Measurements from ENCODE around the gene TENT4A.
"Not testable (repeated sequence)": the region's sequence is repeated elsewhere in the genome, so short reads cannot be mapped to it uniquely, and the experiment has no call there.

TENT4A gene

GRCh38 chr5:6713274-6714225 lies at the start of gene TENT4A:
TENT4A (plus strand) TSS chr5:6713432; CDS start chr5:6713984, 552 bp downstream.
- no peaks in the 10 kb centered on the region for H3K9me3 ChIP-seq (ENCODE audit: low read length)
- peak within 1 kb of the TSS; percentile 72 for H3K9ac ChIP-seq (ENCODE audit: low read length)
- peak within 1 kb of the TSS; percentile 72 to 91 for H3K4me3 ChIP-seq (ENCODE audit: low read depth in 1 of 2, low read length in 2 of 2)
- H3K4me1 ChIP-seq (ENCODE audit: insufficient read depth, low read length), result peaks cover 37% of the 10 kb centered on the region
- H3K27ac ChIP-seq (ENCODE audit: low read depth, low read length), result peak within 1 kb of the TSS; percentile 98
- no peaks in the 10 kb centered on the region for H3K36me3 ChIP-seq (ENCODE audit: insufficient read depth, low read length)
- no peaks in the 10 kb centered on the region for H3K27me3 ChIP-seq (ENCODE audit: control insufficient read depth in 1 of 2, insufficient read depth in 2 of 2, low read length in 2 of 2)

GRCh38 chr5:6666762-6667161 lies 46.5 kb upstream of the TENT4A start:
- Histone ChIP-seq H3K27me3 (ENCODE audit: control insufficient read depth in 1 of 2, insufficient read depth in 2 of 2, low read length in 2 of 2) (no peaks in the 10 kb centered on the region), H3K4me3 (ENCODE audit: low read depth in 1 of 2, low read length in 2 of 2) (no peak overlapping the region), H3K27ac (ENCODE audit: low read depth, low read length) (no peak overlapping the region), H3K9ac (ENCODE audit: low read length) (no peak overlapping the region), H3K9me3 (ENCODE audit: low read length) (no peaks in the 10 kb centered on the region), H3K4me1 (ENCODE audit: insufficient read depth, low read length) (no peaks in the 10 kb centered on the region), H3K36me3 (ENCODE audit: insufficient read depth, low read length) (no peaks in the 10 kb centered on the region)

- Histone ChIP-seq H3K36me3 (ENCODE audit: insufficient read depth, low read length) (no peaks in the 10 kb centered on the region), H3K4me1 (ENCODE audit: insufficient read depth, low read length) (no peaks in the 10 kb centered on the region), H3K27ac (ENCODE audit: low read depth, low read length) (no peak overlapping the region), H3K9me3 (ENCODE audit: low read length) (no peaks in the 10 kb centered on the region), H3K9ac (ENCODE audit: low read length) (no peak overlapping the region), H3K27me3 (ENCODE audit: control insufficient read depth in 1 of 2, insufficient read depth in 2 of 2, low read length in 2 of 2) (no peaks in the 10 kb centered on the region), H3K4me3 (ENCODE audit: low read depth in 1 of 2, low read length in 2 of 2) (no peak overlapping the region)
These were observed 45.6 kb upstream of the TENT4A start for GRCh38 chr5:6667648-6668047.

GRCh38 chr5:6668717-6669116 lies 44.5 kb upstream of the TENT4A start:
- not testable (repeated sequence) for H3K4me3 ChIP-seq (ENCODE audit: low read depth in 1 of 2, low read length in 2 of 2); H3K9ac ChIP-seq (ENCODE audit: low read length); H3K27me3 ChIP-seq (ENCODE audit: control insufficient read depth in 1 of 2, insufficient read depth in 2 of 2, low read length in 2 of 2); H3K9me3 ChIP-seq (ENCODE audit: low read length); H3K4me1 ChIP-seq (ENCODE audit: insufficient read depth, low read length); H3K27ac ChIP-seq (ENCODE audit: low read depth, low read length); H3K36me3 ChIP-seq (ENCODE audit: insufficient read depth, low read length)

GRCh38 chr5:6673031-6673430 lies 40.2 kb upstream of the TENT4A start:
- Histone ChIP-seq H3K9me3 (ENCODE audit: low read length) (no peaks in the 10 kb centered on the region), H3K4me3 (ENCODE audit: low read depth in 1 of 2, low read length in 2 of 2) (no peak overlapping the region), H3K27me3 (ENCODE audit: control insufficient read depth in 1 of 2, insufficient read depth in 2 of 2, low read length in 2 of 2) (no peaks in the 10 kb centered on the region), H3K9ac (ENCODE audit: low read length) (no peak overlapping the region), H3K36me3 (ENCODE audit: insufficient read depth, low read length) (no peaks in the 10 kb centered on the region), H3K27ac (ENCODE audit: low read depth, low read length) (no peak overlapping the region), H3K4me1 (ENCODE audit: insufficient read depth, low read length) (no peaks in the 10 kb centered on the region)

- Histone ChIP-seq H3K36me3 (ENCODE audit: insufficient read depth, low read length) (no peaks in the 10 kb centered on the region), H3K9me3 (ENCODE audit: low read length) (no peaks in the 10 kb centered on the region), H3K9ac (ENCODE audit: low read length) (no peak overlapping the region), H3K4me3 (ENCODE audit: low read depth in 1 of 2, low read length in 2 of 2) (no peak overlapping the region), H3K27ac (ENCODE audit: low read depth, low read length) (no peak overlapping the region), H3K4me1 (ENCODE audit: insufficient read depth, low read length) (no peaks in the 10 kb centered on the region), H3K27me3 (ENCODE audit: control insufficient read depth in 1 of 2, insufficient read depth in 2 of 2, low read length in 2 of 2) (no peaks in the 10 kb centered on the region)
These were observed 39.3 kb upstream of the TENT4A start for GRCh38 chr5:6673963-6674362.

GRCh38 chr5:6674421-6674820 lies 38.8 kb upstream of the TENT4A start:
- Histone ChIP-seq H3K9ac (ENCODE audit: low read length) (no peak overlapping the region), H3K4me1 (ENCODE audit: insufficient read depth, low read length) (no peaks in the 10 kb centered on the region), H3K27ac (ENCODE audit: low read depth, low read length) (no peak overlapping the region), H3K4me3 (ENCODE audit: low read depth in 1 of 2, low read length in 2 of 2) (no peak overlapping the region), H3K27me3 (ENCODE audit: control insufficient read depth in 1 of 2, insufficient read depth in 2 of 2, low read length in 2 of 2) (no peaks in the 10 kb centered on the region), H3K9me3 (ENCODE audit: low read length) (no peaks in the 10 kb centered on the region), H3K36me3 (ENCODE audit: insufficient read depth, low read length) (no peaks in the 10 kb centered on the region)

- no peaks in the 10 kb centered on the region for H3K4me1 ChIP-seq (ENCODE audit: insufficient read depth, low read length)
- no peaks in the 10 kb centered on the region for H3K27me3 ChIP-seq (ENCODE audit: control insufficient read depth in 1 of 2, insufficient read depth in 2 of 2, low read length in 2 of 2)
- H3K9me3 ChIP-seq (ENCODE audit: low read length), result no peaks in the 10 kb centered on the region
- H3K9ac ChIP-seq (ENCODE audit: low read length), result no peak overlapping the region
- no peaks in the 10 kb centered on the region for H3K36me3 ChIP-seq (ENCODE audit: insufficient read depth, low read length)
- no peak overlapping the region for H3K4me3 ChIP-seq (ENCODE audit: low read depth in 1 of 2, low read length in 2 of 2)
- no peak overlapping the region for H3K27ac ChIP-seq (ENCODE audit: low read depth, low read length)
These were observed 38.3 kb upstream of the TENT4A start for GRCh38 chr5:6674886-6675285.

- Histone ChIP-seq H3K4me1 (ENCODE audit: insufficient read depth, low read length) (no peaks in the 10 kb centered on the region), H3K36me3 (ENCODE audit: insufficient read depth, low read length) (no peaks in the 10 kb centered on the region), H3K9ac (ENCODE audit: low read length) (no peak overlapping the region), H3K27ac (ENCODE audit: low read depth, low read length) (no peak overlapping the region), H3K27me3 (ENCODE audit: control insufficient read depth in 1 of 2, insufficient read depth in 2 of 2, low read length in 2 of 2) (no peaks in the 10 kb centered on the region), H3K9me3 (ENCODE audit: low read length) (no peaks in the 10 kb centered on the region), H3K4me3 (ENCODE audit: low read depth in 1 of 2, low read length in 2 of 2) (no peak overlapping the region)
These were observed 37.3 kb upstream of the TENT4A start for GRCh38 chr5:6675784-6676491.

GRCh38 chr5:6676702-6677101 lies 36.5 kb upstream of the TENT4A start:
- no peaks in the 10 kb centered on the region for H3K9me3 ChIP-seq (ENCODE audit: low read length)
- no peak overlapping the region for H3K9ac ChIP-seq (ENCODE audit: low read length)
- no peaks in the 10 kb centered on the region for H3K4me1 ChIP-seq (ENCODE audit: insufficient read depth, low read length)
- no peak overlapping the region for H3K27ac ChIP-seq (ENCODE audit: low read depth, low read length)
- no peak overlapping the region for H3K4me3 ChIP-seq (ENCODE audit: low read depth in 1 of 2, low read length in 2 of 2)
- no peaks in the 10 kb centered on the region for H3K36me3 ChIP-seq (ENCODE audit: insufficient read depth, low read length)
- no peaks in the 10 kb centered on the region for H3K27me3 ChIP-seq (ENCODE audit: control insufficient read depth in 1 of 2, insufficient read depth in 2 of 2, low read length in 2 of 2)

GRCh38 chr5:6678385-6678784 lies 34.8 kb upstream of the TENT4A start:
- Histone ChIP-seq H3K27me3 (ENCODE audit: control insufficient read depth in 1 of 2, insufficient read depth in 2 of 2, low read length in 2 of 2) (no peaks in the 10 kb centered on the region), H3K9me3 (ENCODE audit: low read length) (no peaks in the 10 kb centered on the region), H3K27ac (ENCODE audit: low read depth, low read length) (no peak overlapping the region), H3K9ac (ENCODE audit: low read length) (no peak overlapping the region), H3K4me3 (ENCODE audit: low read depth in 1 of 2, low read length in 2 of 2) (no peak overlapping the region), H3K4me1 (ENCODE audit: insufficient read depth, low read length) (no peaks in the 10 kb centered on the region), H3K36me3 (ENCODE audit: insufficient read depth, low read length) (no peaks in the 10 kb centered on the region)
